ENCODE measurements around the gene CHST4. TPM values are rescaled to one million over a fixed set of nuclear protein-coding genes. Genes with fewer than 3 reads are reported as not detected.

CHST4 gene
- total RNA-seq, 6 donors from 2014 or later, result 0.34 to 2.2 (median 0.98) TPM; not detected in 3

DNA sequence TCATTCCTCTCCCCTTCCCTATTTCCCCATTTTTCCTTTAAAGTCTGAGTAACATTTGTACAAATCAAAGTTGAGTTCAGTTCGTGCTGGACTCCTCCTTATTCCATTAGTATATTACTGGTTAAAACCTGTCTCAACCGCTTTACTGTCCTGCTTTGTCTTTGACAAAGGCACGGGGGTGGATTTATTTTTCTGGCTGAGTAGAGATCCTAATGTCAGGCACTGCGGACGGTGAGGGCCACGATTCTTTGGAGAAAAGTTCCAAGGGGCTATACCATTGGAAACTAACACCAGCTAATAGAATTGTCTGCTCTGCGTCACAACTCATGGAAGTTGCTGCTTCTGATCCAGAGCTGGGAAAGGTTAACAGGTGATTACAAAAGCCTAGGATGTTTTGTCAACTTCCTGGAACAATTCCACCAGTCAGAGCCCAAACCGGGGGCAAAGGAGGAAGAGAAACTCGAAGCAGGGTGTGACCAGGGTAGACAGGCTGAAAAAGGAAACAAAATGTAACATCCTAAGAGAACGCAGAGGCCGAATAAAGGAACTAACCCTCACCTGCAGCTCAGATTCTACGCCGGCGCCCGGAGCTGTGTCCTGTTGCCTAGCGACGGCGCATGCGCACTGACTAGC is 38.2 kb downstream of the CHST4 start:
- DNase-seq (no peak), ATAC-seq (ENCODE audit: low FRiP score in 2 of 2) (peak in 1 of 2 donors; percentile 9)
- Histone ChIP-seq H3K36me3 (no peaks in the 10 kb centered on the region), H3K9me3 (peaks cover 0 to 13% (median 4%) of the 10 kb centered on the region in 4 donors), H3K27ac (peak overlapping the region; percentile 86 to 90 (median 88)), H3K4me1 (peaks cover 17 to 31% (median 18%) of the 10 kb centered on the region in 4 donors), H3K27me3 (no peaks in the 10 kb centered on the region), H3K4me3 (peak overlapping the region; percentile 21 to 59 (median 52))
- 10 to 11% methylated on average over 19 of the region's 19 CpGs for WGBS, 2 donors
- no peak for TF ChIP-seq CTCF (IDR thresholded peaks at IDR 0.05)
- TF ChIP-seq POLR2AphosphoS5 (IDR thresholded peaks at IDR 0.05), result peak in 1 of 2 donors; percentile 79
- peak in 1 of 4 donors; percentile 57 for TF ChIP-seq POLR2A (IDR thresholded peaks at IDR 0.05)

DNA sequence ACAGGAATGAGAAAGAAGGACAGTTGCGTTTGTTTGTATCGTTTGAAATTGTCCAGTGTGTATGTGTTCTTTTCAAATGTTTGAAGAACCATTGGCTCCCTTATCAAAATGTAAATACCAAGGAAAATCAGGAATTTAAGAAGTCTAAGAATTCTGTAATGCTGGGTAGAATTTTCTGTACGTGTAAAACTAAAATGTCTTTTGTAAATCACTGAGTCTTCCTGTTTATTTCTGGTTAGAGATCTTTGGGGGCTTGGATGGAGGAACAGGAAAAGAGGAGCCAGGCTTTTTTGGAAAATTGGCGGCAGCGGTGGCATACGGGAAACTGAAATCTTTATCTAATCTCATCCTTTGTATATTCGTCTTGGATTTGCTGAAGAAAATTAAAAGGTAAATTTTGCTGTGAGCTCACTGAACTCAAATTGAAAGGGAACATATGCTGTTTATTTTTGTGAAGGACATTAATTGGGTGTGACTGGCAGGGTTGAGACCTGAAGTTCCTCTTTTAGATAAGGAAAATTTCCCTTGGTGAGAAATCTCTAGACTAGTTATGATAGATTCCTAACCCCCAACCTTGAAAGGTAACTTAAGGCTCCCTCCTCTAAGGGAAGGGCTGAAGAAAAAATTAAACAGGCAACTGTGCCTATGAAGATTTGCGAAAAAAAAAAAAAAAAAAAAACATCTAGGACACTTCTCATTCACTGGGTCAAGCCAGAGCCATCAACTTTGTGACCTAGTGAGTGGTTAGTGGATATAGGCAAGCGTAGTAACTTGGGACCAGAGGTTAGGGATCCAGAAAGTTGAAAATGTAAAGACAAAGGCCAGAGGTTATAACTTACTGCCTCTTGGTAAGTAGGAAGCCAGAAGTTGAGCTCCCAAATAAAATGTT is 39.8 kb downstream of the CHST4 start:
- TF ChIP-seq CTCF (IDR thresholded peaks at IDR 0.05) (peak in 1 of 6 experiments; percentile 5), POLR2A (IDR thresholded peaks at IDR 0.05) (no peak)
- DNase-seq, result no peak
- peaks cover 17 to 31% (median 18%) of the 10 kb centered on the region in 4 donors for H3K4me1 ChIP-seq
- H3K27ac ChIP-seq, result peak overlapping the region; percentile 86 to 90 (median 88)
- WGBS, 2 donors, result 30 to 32% methylated on average over 8 to 9 of the region's 9 CpGs
- peak overlapping the region in 3 of 4 donors; percentile 47 to 59 (median 57) for H3K4me3 ChIP-seq
- no peaks in the 10 kb centered on the region for H3K36me3 ChIP-seq
- no peak for ATAC-seq (ENCODE audit: low FRiP score in 2 of 2)
- peaks cover 0 to 13% (median 4%) of the 10 kb centered on the region in 4 donors for H3K9me3 ChIP-seq
- no peaks in the 10 kb centered on the region for H3K27me3 ChIP-seq

DNA sequence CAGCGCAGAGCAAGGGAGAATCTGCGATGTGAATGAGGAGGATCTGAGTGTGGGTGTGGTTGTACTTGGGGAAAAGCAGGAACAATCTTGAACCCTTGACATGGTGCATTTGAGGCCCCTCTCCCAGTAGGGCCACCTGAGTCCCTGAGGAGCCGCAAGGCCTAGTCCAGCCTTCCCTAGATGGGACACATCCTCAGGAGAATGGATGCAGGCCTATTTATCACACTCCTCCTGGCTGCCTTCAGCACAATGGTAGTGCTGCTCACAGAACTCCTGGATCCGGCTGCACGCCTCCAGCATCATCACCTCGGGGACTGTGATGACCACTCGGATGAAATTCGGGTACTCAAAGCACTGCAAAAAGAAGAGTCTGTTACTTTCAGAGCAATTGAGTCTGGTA is 41.7 kb downstream of the CHST4 start:
- Histone ChIP-seq H3K4me3 (no peak overlapping the region), H3K4me1 (peaks cover 17 to 31% (median 18%) of the 10 kb centered on the region in 4 donors), H3K27ac (peak overlapping the region in 2 of 4 donors; percentile 32 to 41), H3K36me3 (no peaks in the 10 kb centered on the region), H3K9me3 (no peaks in the 10 kb centered on the region), H3K27me3 (no peaks in the 10 kb centered on the region)
- DNase-seq (no peak), ATAC-seq (ENCODE audit: low FRiP score in 2 of 2) (no peak)
- TF ChIP-seq EP300 (IDR thresholded peaks at IDR 0.05), result no peak
- no peak for TF ChIP-seq POLR2A (IDR thresholded peaks at IDR 0.05)
- TF ChIP-seq CTCF (IDR thresholded peaks at IDR 0.05), result no peak
- TF ChIP-seq POLR2AphosphoS5 (IDR thresholded peaks at IDR 0.05), result no peak
- 93 to 95% methylated on average over 8 of the region's 8 CpGs for WGBS, 2 donors

DNA sequence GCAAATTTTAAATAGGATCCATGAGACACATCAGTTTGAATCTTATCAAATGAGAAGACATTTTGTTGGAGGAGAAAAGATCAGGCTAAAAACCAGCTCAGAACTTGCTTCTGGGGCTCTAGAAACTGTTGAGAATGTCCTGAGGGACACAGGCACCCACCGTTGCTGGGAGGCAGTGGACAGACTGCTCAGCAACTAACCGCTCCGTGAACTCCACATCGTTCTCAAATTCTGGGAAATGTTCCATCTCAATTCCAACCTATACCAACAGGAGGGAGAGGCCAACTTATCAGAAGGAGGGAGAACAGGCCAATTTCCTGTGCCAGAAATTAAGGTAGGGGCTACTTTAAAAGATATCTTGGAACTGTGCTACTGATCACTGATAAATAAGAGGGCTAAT is 42.3 kb downstream of the CHST4 start:
- no peaks in the 10 kb centered on the region for H3K27me3 ChIP-seq
- no peak for ATAC-seq (ENCODE audit: low FRiP score in 2 of 2)
- H3K36me3 ChIP-seq, result no peaks in the 10 kb centered on the region
- no peaks in the 10 kb centered on the region for H3K9me3 ChIP-seq
- H3K27ac ChIP-seq, result peak overlapping the region in 1 of 4 donors; percentile 32
- no peak for TF ChIP-seq POLR2A (IDR thresholded peaks at IDR 0.05)
- TF ChIP-seq EP300 (IDR thresholded peaks at IDR 0.05), result no peak
- no peak for TF ChIP-seq CTCF (IDR thresholded peaks at IDR 0.05)
- TF ChIP-seq POLR2AphosphoS5 (IDR thresholded peaks at IDR 0.05), result no peak
- WGBS, 2 donors, result 13 to 35% methylated on average over 4 of the region's 4 CpGs
- peaks cover 17 to 29% (median 18%) of the 10 kb centered on the region in 4 donors for H3K4me1 ChIP-seq
- no peak overlapping the region for H3K4me3 ChIP-seq
- peak in 1 of 2 donors; percentile 51 for DNase-seq
